ENCODE results near the gene RAB43.
A peak's percentile ranks its signal among the peaks of the same experiment; 100 is the strongest.
"Not testable (repeated sequence)": the region's sequence is repeated elsewhere in the genome, so short reads cannot be mapped to it uniquely, and the experiment has no call there.

The RAB43 gene

DNA sequence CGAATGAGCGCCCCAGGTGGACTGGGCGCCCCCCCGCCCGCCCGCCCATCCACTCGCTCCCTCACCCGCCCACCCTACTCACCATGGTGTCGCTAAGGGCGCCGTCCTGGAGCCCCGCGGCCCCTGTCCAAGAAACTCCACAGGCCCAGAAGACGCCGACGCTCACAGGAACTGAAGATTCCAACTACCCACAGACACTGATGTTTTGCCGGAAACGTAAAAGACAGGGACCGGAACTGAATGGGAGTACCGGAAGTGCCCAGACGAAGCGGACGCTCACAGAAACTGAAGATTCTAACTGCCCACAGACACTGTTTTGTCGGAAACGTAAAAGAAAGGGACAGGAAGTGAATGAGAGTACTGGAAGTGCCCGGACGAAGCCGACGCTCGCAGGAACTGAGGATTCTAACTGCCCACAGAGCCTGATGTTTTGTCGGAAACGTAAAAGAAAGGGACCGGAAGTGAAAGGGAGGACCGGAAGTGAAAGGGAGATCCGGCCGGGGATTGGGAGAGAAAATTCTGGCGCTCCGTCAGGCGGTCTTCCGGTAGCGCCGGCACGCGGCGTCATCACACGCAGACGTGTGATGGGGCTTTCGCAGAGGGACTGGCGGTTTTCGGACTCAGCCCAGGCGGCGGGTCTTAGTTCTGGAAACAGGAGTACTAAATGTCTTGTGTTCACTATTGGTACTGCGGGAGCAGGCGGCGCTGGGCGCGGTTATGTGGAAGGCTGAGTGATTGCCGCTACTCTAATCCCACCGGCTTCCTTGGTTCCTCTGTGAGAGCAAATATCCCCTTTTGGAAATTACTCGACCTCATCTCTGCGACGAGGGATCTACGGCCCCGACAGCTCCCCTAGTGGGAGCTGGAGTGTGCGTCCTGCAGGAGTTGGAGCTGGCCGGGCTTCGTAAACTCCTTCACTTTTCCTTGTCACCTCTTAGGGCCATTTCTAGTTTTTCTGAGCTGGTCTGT, 39.6 kb upstream of the RAB43 start, which contains the start of gene ISY1:
TSS of gene ISY1 (minus strand) at position 173 of the 969 bp plus-strand sequence. CDS start at position 85, 88 bp downstream.
- peak; percentile 93 for DNase-seq (ENCODE audit: low spot score)
- TF ChIP-seq, protein P1, sequence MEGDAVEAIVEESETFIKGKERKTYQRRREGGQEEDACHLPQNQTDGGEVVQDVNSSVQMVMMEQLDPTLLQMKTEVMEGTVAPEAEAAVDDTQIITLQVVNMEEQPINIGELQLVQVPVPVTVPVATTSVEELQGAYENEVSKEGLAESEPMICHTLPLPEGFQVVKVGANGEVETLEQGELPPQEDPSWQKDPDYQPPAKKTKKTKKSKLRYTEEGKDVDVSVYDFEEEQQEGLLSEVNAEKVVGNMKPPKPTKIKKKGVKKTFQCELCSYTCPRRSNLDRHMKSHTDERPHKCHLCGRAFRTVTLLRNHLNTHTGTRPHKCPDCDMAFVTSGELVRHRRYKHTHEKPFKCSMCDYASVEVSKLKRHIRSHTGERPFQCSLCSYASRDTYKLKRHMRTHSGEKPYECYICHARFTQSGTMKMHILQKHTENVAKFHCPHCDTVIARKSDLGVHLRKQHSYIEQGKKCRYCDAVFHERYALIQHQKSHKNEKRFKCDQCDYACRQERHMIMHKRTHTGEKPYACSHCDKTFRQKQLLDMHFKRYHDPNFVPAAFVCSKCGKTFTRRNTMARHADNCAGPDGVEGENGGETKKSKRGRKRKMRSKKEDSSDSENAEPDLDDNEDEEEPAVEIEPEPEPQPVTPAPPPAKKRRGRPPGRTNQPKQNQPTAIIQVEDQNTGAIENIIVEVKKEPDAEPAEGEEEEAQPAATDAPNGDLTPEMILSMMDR (IDR thresholded peaks at IDR 0.05; ENCODE audit: borderline replicate concordance, control extremely low read depth, extremely low read depth, insufficient read depth, missing control alignments) = peak; percentile 60
- in situ Hi-C loops (cut with MboI; ENCODE audit: low sequenced_read_pairs, unreplicated experiment) = no loop called here

DNA sequence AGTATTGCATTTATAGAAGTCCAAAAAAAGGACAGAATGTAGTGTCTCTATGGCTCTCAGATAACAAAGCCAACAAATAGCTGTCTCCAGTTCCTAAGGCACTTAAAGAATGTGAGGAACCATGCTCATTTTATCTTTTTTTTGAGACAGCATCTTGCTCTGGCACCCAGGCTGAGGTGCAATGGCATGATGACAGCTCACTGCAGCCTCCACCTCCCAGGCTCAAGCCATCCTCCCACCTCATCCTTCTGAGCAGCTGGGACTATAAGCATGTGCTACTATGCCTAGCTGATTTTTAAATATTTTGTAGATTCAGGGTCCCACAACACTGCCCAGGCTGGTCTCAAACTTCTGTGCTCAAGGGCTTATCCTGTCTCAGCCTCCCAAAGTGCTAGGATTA, 23.2 kb upstream of the RAB43 start:
- TF ChIP-seq, protein P1 (IDR thresholded peaks at IDR 0.05; ENCODE audit: borderline replicate concordance, control extremely low read depth, extremely low read depth, insufficient read depth, missing control alignments) = no peak
- DNase-seq (ENCODE audit: low spot score) = no peak
- in situ Hi-C loops (cut with MboI; ENCODE audit: low sequenced_read_pairs, unreplicated experiment) = no loop called here

DNA sequence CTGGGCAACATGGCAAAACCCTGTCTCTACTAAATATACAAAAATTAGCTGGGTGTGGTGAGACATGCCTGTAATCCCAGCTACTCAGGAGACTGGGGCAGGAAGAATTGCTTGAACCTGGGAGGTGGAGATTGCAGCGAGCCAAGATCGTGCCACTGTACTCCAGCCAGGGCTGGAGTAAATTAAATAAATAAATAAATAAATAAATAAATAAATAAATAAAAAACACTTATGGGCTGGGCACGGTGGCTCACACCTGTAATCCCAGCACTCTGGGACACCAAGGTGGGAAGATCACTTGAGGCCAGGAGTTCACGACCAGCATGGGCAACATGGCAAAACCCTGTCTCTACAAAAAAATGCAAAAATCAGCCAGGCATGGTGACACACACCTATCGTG, 19.4 kb upstream of the RAB43 start:
- DNase-seq (ENCODE audit: low spot score); in situ Hi-C loops (cut with MboI; ENCODE audit: low sequenced_read_pairs, unreplicated experiment): not testable (repeated sequence)

DNA sequence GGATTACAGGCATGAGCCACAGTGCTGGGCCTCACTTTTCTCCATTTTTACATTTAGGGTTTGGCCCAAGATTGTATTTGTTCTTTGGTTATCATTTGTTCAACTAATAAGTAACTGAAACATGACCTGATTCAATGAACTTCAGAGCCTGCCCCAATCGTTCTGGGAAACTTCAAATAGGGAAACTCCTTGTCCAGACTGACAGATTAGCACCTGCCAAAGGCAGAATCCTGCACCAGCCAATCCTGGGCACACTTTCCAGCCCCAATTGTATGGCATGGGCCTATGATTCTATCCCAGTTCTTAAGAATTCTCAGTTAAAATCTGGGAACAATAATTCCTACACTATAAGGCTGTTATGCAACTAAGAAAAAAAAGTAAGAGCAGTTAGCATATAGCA, 18.3 kb upstream of the RAB43 start:
- TF ChIP-seq, protein P1 (IDR thresholded peaks at IDR 0.05; ENCODE audit: borderline replicate concordance, control extremely low read depth, extremely low read depth, insufficient read depth, missing control alignments) = no peak
- in situ Hi-C loops (cut with MboI; ENCODE audit: low sequenced_read_pairs, unreplicated experiment) = no loop called here
- no peak for DNase-seq (ENCODE audit: low spot score)

DNA sequence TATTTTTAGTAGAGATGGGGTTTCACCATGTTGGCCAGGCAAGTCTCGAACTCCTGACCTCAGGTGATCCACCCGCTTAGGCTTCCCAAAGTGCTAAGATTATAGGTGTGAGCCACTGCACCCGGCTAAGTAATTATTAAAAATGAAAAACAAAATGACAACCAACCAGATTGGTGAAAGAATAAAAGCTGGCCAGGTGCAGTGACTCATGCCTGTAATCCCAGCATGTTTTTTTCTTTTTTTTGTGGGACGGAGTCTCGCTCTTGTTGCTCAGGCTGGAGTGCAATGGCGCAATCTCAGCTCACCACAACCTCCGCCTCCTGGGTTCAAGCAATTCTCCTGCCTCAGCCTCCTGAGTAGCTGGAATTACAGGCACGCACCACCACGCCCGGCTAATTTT, 14.7 kb upstream of the RAB43 start:
- DNase-seq (ENCODE audit: low spot score); in situ Hi-C loops (cut with MboI; ENCODE audit: low sequenced_read_pairs, unreplicated experiment): not testable (repeated sequence)

DNA sequence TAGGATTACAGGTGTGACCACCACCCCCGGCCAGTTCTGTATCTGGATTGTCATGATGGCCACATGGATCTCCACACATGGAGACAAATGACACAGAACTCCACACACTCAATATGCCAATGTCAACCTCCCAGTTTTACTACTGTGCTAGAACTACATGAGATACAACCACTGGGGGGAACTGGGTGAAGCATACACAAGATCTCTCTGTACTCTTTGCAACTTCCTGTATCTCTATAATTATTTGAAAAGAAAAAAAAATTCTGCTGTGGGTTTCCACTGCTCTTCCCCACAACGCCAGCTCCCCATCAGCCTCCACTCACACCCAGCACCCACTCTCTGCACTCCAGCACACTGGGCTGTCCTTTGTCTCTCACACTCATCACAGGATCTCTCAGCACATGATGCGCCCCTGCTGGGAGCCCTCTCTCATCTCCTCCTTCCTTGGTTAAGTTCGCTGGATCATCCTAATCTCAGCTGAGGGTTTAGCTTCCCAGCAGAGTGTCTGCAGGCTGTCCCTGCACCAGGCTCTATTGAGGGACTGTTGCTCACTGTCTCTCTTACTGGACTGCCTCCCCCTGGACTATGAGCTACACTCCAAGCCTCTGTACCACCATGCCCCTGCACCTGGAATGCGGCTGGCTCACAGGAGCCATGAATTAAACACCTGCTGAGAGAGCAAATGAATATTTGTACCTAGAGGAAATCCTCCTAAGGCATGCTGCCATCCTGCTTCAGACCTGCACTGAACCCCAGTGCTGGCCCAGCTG, 10.7 kb upstream of the RAB43 start:
- TF ChIP-seq, protein P1 (IDR thresholded peaks at IDR 0.05; ENCODE audit: borderline replicate concordance, control extremely low read depth, extremely low read depth, insufficient read depth, missing control alignments) = no peak
- no peak for DNase-seq (ENCODE audit: low spot score)
- in situ Hi-C loops (cut with MboI; ENCODE audit: low sequenced_read_pairs, unreplicated experiment) = no loop called here

DNA sequence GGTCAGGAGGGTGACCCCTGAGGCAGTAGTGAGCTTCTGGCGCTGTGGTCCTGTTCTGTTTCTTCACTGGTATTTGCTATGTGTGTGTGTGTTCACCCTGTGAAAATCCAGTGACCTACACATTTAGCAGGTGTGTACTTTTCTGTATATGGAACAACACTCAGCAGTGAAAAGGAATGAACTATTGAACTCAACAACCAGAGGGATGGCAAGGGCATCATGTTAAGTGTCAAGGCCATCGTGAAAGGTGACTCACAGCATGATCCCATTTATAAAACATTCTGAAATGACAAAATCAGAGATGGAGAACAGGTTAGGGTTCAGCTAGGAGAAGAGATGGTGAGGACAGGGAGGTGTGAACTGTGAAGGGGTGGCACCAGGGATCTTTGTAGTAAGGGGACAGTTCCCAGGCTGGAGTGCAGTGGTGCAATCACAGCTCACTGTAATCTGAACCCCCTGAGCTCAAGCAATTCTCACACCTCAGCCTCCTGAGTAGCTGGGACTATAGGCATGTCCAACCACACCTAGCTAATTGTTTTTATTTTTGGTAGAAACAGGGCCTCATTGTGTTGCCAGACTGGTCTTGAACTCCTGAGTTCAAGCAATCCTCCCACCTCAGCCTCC, 10.0 kb upstream of the RAB43 start:
- in situ Hi-C loops (cut with MboI; ENCODE audit: low sequenced_read_pairs, unreplicated experiment) = no loop called here
- no peak for DNase-seq (ENCODE audit: low spot score)
- TF ChIP-seq, protein P1 (IDR thresholded peaks at IDR 0.05; ENCODE audit: borderline replicate concordance, control extremely low read depth, extremely low read depth, insufficient read depth, missing control alignments) = no peak
